CMK (cell line): ENCODE measurements around the gene IL23R.
"Not testable (repeated sequence)": the region's sequence is repeated elsewhere in the genome, so short reads cannot be mapped to it uniquely, and the experiment has no call there.

Source experiments
- DNase-seq: peaks from one replicate; pipeline ENCODE4 v3.0.0-alpha.2; 2010; ENCODE audit warnings: low read depth

Gene IL23R, protein sequence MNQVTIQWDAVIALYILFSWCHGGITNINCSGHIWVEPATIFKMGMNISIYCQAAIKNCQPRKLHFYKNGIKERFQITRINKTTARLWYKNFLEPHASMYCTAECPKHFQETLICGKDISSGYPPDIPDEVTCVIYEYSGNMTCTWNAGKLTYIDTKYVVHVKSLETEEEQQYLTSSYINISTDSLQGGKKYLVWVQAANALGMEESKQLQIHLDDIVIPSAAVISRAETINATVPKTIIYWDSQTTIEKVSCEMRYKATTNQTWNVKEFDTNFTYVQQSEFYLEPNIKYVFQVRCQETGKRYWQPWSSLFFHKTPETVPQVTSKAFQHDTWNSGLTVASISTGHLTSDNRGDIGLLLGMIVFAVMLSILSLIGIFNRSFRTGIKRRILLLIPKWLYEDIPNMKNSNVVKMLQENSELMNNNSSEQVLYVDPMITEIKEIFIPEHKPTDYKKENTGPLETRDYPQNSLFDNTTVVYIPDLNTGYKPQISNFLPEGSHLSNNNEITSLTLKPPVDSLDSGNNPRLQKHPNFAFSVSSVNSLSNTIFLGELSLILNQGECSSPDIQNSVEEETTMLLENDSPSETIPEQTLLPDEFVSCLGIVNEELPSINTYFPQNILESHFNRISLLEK

DNA sequence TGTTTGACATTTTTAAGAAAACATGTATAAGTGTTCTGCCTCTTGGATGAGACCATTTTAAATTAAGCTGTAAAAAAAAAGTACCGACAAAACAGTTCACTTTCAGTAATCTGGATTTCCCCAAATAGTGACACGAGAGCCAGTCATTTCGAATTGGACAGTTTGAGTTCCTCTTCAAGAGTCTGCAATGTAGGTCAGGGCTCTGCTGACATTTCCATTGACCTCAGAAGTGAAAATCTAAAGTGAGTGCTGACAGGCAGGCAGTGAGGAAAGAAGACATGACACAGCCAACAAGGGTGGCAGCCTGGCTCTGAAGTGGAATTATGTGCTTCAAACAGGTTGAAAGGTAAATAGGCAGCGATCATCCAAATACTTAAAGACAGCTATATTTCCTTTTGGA is at the start of gene IL23R:
IL23R (plus strand) TSS at position 259 of the 400 bp plus-strand sequence. CDS start 1,667 bp downstream, outside the sequence.
- no peak for DNase-seq

DNA sequence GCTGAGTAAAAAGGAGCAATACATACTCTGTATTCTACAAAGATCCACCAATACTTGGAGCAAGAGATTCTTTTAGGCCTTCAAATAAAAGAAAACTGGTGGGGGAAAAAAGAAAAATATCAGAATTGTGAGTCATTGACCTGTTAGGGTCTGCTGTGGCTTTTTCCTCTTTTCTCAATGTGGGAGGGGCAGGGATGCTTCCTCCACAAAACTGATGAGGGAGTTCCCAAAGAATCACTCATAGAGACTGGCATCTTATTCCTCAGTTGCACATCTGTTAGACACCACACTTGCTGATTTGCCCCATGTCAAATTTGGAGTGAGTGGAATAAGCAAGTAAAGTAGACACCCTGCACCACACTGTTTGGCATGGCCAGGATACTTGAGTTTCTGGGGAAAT is 48.1 kb upstream of the IL23R start:
- no peak for DNase-seq

DNA sequence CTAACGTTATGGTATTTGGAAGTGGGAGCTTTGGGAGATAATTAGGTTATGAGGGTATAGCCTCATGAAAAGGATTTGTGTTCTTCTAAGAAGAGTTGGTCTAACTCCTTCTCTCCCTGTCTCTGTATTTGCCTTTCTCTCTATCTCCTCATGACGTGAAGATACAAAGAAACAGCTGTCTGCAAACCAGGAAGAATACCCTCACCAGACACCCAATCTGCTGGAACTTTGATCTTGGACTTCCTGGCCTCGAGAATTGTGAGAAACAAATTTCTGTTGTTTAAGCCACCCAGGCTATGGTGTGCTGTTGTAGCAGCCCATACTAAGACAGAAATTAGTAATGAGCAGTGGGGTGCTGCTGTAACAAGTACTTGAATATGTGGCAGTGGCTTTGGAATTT is 47.6 kb upstream of the IL23R start:
- no peak for DNase-seq

DNA sequence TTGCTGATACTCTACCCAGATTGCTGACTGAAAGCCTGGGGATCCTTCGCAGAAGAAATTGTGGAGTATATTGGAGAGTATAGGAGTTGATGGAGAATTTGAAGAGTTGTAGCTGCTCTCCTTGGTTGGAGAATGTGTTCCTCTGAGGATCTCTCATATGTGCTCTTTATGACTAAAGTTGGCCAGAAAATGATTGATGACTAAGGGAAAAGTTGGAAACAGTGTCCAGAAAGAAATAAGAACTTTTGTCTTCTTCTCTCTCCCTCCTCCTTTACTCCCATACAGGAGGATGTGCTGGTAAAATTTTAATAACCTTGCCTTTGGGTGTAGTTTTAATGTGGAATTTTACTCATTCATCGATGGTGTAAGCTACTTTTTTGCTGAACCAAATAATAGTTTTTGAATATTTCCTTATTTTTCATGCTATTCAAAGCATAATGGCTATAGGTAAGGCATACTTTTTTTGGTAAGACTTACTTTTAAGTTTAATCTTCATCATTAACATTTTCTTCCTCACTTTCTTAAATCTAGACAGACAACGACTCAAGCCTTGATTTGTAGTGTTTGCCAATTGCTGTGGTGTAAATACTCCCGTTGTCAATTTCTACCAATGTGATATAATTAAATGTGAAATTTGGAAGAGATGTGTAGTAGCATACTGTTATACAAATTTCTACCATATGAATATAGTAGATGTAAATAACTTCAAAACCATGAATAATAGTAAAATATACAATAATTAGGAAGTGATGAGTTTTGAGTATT is 45.2 kb upstream of the IL23R start:
- DNase-seq, result no peak

DNA sequence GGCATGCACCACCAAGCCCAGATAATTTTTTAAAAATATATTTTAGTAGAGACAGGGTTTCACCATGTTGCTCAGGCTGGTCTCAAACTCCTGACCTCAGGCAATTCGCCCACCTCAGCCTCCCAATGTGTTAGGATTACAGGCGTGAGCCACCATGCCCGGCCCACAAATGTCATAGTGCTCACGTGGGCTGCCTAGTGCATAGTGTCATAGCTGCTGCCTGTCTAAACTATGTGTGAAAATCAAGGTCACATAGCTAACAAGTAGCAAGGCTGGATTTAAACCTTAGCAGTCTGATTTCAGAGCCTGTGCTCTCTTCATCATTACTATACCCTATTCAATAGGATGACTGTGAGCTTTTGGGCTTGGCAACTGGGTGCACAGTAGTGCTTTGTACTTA is 41.8 kb upstream of the IL23R start:
- DNase-seq, result no peak

DNA sequence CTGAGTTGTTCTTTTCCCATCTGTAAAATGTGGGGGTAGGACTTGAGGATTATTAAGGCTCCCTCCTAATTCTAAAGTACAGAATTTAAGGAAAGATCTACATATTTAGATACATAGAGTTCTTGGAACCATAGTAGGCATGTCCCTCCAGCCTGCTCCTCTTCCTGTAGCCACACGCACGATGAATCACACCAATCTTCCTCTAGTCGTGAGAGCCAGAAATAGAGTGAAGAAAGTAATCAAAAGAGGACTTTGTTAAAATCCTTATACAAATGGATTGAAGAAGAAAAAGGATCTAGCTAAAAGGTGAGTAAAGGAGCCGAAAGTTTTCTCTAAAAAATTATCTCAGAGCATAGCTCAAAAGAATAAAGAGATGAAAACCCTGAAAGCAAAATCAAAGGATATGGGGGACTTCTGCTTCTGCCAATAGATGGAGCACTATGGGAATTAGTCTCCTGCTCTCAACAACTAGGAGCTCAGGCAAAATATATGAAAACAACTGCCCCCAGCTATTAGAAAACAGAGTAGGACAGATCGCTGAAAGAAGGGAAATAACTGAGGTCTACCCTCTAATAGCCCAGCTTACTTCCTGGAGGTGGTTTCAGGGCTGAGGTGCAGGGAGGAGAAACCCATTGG is 40.0 kb upstream of the IL23R start:
- DNase-seq, result no peak

DNA sequence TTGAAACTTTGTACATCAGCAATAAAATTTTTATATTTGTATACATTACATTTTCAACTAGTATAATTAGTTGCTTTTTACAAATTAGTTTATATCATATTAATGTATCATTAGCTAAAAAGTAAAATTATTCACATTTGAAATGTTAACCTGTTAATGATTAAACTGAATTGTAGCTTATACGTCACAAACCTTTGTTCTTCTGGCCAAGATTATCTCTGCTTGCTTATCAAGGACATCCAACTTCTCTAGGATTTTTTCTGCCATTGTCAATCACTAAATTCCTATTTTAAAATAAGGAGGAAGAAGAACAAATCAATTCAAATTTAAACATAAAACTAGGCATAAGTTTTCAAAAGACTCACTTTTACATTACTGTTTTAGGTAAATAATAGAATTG is 39.3 kb upstream of the IL23R start:
- DNase-seq, result no peak

GRCh38 chr1:67130673-67131072 is 35.6 kb upstream of the IL23R start:
- DNase-seq, result no peak

GRCh38 chr1:67133177-67133576 is 33.1 kb upstream of the IL23R start:
- DNase-seq, result no peak

GRCh38 chr1:67134695-67135094 is 31.6 kb upstream of the IL23R start, which contains the start of gene C1orf141:
TSS of gene C1orf141 (minus strand) at chr1:67134970. CDS start at chr1:67127240, 7,730 bp downstream.
- no peak for DNase-seq

- DNase-seq, result no peak
Observed at GRCh38 chr1:67135354-67135753, 30.9 kb upstream of the IL23R start.

- no peak for DNase-seq
Observed at GRCh38 chr1:67137307-67137753, 28.9 kb upstream of the IL23R start.

GRCh38 chr1:67138813-67139499 is 27.3 kb upstream of the IL23R start:
- DNase-seq, result no peak

GRCh38 chr1:67140460-67140859 is 25.8 kb upstream of the IL23R start:
- DNase-seq, result no peak

DNA sequence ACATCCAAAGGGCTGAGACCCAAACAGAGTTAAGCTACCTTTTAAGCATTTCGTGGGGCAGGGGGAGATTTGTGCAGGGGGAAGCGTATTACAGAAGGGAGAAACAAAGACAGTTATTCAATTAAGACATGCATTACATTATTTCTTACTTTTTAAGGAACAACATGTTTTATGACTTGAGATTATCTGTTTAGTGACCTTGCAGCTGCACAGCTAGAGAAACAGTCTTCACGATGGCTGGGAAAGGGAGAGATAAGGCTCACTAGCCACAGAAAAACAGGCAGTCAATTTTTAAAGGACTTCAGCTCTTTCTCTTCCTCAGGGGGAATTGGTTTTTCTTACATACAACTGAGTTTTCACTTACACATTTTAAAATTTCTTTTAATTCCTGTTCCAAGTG is 24.4 kb upstream of the IL23R start:
- DNase-seq, result not testable (repeated sequence)

DNA sequence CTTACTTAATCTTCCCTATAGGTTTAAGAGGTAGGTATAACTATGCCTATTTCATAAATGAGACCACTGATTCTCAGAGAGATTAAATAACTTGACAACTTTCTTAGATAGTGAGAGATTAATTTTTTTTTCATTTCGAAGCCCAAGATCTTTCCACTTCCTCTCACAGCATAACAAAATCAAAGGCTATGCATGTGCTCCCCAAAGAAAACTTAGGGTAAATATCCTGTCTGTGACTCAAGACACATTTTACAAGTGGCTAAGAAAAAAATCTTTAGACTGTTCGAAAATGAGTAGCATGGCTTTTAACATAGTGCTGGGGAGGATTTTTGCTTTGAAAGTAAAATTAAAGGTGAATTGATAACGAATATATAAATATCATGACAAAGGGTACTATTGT is 23.3 kb upstream of the IL23R start:
- DNase-seq, result no peak

DNA sequence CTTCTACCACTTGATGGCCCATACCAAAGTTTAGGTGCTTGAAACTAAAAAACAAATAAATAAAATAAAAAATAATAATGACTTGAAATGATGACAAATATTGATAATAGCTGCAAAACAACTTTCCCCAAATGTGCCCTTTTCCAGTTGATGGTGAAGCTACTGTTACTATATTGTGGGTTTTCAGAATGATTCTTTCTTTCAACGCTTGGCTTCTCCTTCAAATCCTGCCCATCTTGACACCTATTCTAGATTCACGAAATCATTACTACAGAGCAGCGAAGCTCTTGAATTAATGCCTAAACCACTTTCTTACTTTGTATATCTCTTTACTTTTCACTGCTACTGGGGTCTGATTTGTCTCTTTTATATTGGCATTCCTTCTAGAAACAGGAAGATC is 22.3 kb upstream of the IL23R start:
- no peak for DNase-seq

DNA sequence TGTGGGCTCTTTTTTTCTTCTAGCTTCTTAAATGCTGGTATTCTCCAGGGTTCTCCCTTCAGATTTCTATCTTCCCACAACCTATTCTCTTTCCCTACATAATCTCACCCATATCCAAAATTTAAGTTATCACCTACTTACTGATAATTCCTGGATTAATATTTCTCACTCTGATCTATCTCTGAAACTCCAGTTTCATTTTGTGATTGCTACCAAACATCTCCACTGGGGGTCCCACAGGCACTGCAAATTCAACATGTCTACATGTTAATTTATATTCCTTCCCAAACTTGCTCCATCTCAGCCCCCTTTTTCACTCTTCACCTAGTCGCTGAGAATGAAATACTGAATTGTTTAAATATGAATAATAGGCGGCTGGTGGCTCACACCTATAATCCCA is 21.6 kb upstream of the IL23R start:
- no peak for DNase-seq

DNA sequence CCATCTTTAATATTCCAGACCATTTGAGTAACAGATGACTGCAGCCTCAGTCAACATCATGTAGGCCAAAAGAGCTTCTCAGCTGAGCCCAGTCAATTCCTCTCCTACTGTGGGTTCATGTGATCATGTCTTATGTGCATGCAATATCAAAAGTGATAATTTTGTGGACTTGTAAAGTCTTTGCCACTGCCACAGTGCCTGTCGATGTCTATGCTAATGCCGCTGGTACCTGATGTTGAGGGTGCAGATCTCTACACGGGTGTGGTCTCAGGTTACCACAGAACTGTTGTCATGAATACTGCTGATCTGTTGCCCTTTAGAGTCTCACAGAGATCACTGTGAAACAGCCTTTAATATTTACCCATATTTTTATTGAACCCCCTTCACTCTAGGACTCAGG is 20.2 kb upstream of the IL23R start:
- no peak for DNase-seq

DNA sequence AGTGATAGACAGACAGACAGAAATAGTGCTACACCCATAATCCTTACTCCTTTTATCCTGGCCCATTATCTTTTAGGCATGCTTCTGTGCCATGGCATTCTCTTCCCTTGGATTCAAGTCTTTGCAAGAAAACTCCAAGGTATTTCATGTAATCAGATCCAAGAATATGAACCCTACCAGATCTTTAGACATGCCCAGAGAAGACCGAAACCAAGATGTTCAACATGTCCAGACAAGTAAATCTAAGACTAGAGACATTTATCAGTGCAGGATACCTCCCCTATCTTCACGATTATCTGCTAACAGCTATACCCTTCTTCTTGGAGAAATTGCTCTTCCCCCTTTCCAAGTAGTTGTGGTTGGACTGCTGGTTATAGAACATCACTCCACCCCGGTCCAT is 19.7 kb upstream of the IL23R start:
- DNase-seq, result no peak

- DNase-seq, result not testable (repeated sequence)
Observed at GRCh38 chr1:67147973-67148372, 18.3 kb upstream of the IL23R start.
